Neural cell (in vitro differentiated cells): Measurements from ENCODE around the gene INO80.

Experiments used
- CTCF ChIP-seq: fragments of 450-650 bp; IDR thresholded peaks from 2 replicates; pipeline ENCODE4 v1.5.1; 2014; ENCODE audit warnings: antibody characterized with exemption, mild to moderate bottlenecking, moderate library complexity; ENCODE audit not compliant: poor library complexity, severe bottlenecking
- MXI1 ChIP-seq: fragments of 450-650 bp; conservative IDR thresholded peaks from 2 replicates; pipeline ENCODE4 v1.6.1; 2014; ENCODE audit warnings: antibody characterized with exemption, mild to moderate bottlenecking; ENCODE audit not compliant: poor library complexity, severe bottlenecking
- TF ChIP-seq, protein P1 (sequence below): IDR thresholded peaks from 2 replicates; pipeline ENCODE4 v1.6.1; 2012; ENCODE audit warnings: borderline replicate concordance

DNA sequence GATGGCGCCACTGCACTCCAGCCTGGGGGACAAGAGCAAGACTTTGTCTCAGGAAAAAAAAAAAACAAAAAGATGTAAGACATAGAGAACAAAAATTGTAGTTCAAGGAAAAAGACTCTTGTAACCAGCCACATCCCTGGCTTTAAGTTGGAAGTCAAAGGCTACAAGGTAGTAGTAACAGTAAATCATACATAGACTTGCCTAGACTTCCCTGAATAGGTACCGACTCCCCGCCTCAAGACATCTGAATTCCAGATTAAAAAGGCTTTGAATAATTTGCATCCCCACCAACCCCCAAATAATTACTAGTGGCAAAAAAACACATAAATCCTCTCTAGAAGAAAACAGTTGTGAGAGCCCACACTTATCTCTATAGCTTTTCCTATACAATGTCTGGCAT lies 55.6 kb downstream of the INO80 start:
- no peak for TF ChIP-seq CTCF
- TF ChIP-seq MXI1: no peak
- TF ChIP-seq, protein P1, sequence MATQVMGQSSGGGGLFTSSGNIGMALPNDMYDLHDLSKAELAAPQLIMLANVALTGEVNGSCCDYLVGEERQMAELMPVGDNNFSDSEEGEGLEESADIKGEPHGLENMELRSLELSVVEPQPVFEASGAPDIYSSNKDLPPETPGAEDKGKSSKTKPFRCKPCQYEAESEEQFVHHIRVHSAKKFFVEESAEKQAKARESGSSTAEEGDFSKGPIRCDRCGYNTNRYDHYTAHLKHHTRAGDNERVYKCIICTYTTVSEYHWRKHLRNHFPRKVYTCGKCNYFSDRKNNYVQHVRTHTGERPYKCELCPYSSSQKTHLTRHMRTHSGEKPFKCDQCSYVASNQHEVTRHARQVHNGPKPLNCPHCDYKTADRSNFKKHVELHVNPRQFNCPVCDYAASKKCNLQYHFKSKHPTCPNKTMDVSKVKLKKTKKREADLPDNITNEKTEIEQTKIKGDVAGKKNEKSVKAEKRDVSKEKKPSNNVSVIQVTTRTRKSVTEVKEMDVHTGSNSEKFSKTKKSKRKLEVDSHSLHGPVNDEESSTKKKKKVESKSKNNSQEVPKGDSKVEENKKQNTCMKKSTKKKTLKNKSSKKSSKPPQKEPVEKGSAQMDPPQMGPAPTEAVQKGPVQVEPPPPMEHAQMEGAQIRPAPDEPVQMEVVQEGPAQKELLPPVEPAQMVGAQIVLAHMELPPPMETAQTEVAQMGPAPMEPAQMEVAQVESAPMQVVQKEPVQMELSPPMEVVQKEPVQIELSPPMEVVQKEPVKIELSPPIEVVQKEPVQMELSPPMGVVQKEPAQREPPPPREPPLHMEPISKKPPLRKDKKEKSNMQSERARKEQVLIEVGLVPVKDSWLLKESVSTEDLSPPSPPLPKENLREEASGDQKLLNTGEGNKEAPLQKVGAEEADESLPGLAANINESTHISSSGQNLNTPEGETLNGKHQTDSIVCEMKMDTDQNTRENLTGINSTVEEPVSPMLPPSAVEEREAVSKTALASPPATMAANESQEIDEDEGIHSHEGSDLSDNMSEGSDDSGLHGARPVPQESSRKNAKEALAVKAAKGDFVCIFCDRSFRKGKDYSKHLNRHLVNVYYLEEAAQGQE: no peak
